Peyer's patch (tissue), 4 donors: Measurements from ENCODE around the gene RYR1.

ENCODE experiments used
- CTCF ChIP-seq, 6 experiments: fragments of 450-650 bp in 4 of 6; fragments of 200-600 bp in 2 of 6; sonication (generic) in 1 of 6; IDR thresholded peaks; one replicate each; pipeline ENCODE4 v1.5.1; 2017 to 2019; ENCODE audit warnings: antibody characterized with exemption in 6 of 6, mild to moderate bottlenecking in 3 of 6, moderate library complexity in 1 of 6
- POLR2A ChIP-seq, 2 donors: fragments of 450-650 bp; IDR thresholded peaks; one replicate each; pipeline ENCODE4 v1.5.1; 2017; ENCODE audit warnings: antibody characterized with exemption in 2 of 2, mild to moderate bottlenecking in 2 of 2, moderate library complexity in 2 of 2

GRCh38 chr19:38441657-38442348 lies 8.3 kb downstream of the RYR1 start:
- no peak for TF ChIP-seq CTCF (IDR thresholded peaks at IDR 0.05)
- no peak for TF ChIP-seq POLR2A (IDR thresholded peaks at IDR 0.05)
